Esophagus squamous epithelium (tissue), 5 donors: ENCODE data around the gene HSPB2. TPM values are rescaled to one million over a fixed set of nuclear protein-coding genes. Genes with fewer than 3 reads are reported as not detected.

Experiments used
- DNase-seq: peaks from one replicate; lab custom pipeline; 2025; lab: John Stamatoyannopoulos, UW
- H3K27ac ChIP-seq, 4 donors: fragments of 200-600 bp; sonication (generic); one replicate each; pipeline ENCODE4 v1.5.1; 2016 to 2019; ENCODE audit warnings: mild to moderate bottlenecking in 1 of 4
- H3K27me3 ChIP-seq, 4 donors: fragments of 200-600 bp; sonication (generic); 1 replicate in 3 of 4; 2 replicates in 1 of 4; pipeline versions ENCODE4 v1.5.1 to v1.6.0; 2017 to 2021; ENCODE audit warnings: antibody characterized with exemption in 1 of 4
- H3K36me3 ChIP-seq, 3 donors: fragments of 200-600 bp; sonication (generic); one replicate each; pipeline ENCODE4 v1.5.1; 2016 to 2019
- H3K4me1 ChIP-seq, 3 donors: fragments of 200-600 bp; sonication (generic); one replicate each; pipeline ENCODE4 v1.5.1; 2017 to 2019
- H3K4me3 ChIP-seq, 4 donors: fragments of 200-600 bp; sonication (generic); 1 replicate in 3 of 4; 2 replicates in 1 of 4; pipeline ENCODE4 v1.5.1; 2016 to 2019; ENCODE audit warnings: mild to moderate bottlenecking in 2 of 4, moderate library complexity in 1 of 4
- H3K9me3 ChIP-seq, 3 donors: fragments of 200-600 bp; sonication (generic); one replicate each; pipeline ENCODE4 v1.5.1; 2016 to 2019
- CTCF ChIP-seq, 6 experiments: fragments of 450-650 bp in 4 of 6; fragments of 200-600 bp in 2 of 6; sonication (generic) in 2 of 6; IDR thresholded peaks; one replicate each; pipeline ENCODE4 v1.5.1; 2016 to 2019; ENCODE audit warnings: antibody characterized with exemption in 6 of 6, mild to moderate bottlenecking in 4 of 6, moderate library complexity in 4 of 6
- POLR2A ChIP-seq, 4 donors: fragments of 450-650 bp; IDR thresholded peaks; one replicate each; pipeline ENCODE4 v1.6.1; 2017; ENCODE audit warnings: antibody characterized with exemption in 4 of 4, mild to moderate bottlenecking in 4 of 4, moderate library complexity in 3 of 4
- WGBS, 2 donors: methylation state at CpG; one replicate each; pipeline ENCODE4 v1.1.5; 2018; 5-methylcytosine and 5-hydroxymethylcytosine counted together
- intact Hi-C: fragments of 100-400 bp; cut with DNase I; formaldehyde crosslinking; loops from one replicate; pipeline ENCODE4 v1.15.0; 2022
- small RNA-seq, 4 donors: library from RNA; depleted of rRNA; stranded (forward); fragments of <200 nt; gene quantifications; one replicate each; pipeline ENCODE3, GENCODE V24; 2016
- total RNA-seq, 4 donors: library from RNA; depleted of rRNA; stranded (reverse); fragments of >200 nt; gene quantifications; one replicate each; pipeline ENCODE4 v1.1.0, GENCODE V29; 2016
- donor health status: DM: yes; HTN: yes; CAD: no.

The HSPB2 gene
- total RNA-seq, 4 donors from 2014 or later = 0.19 TPM; not detected in 3

DNA sequence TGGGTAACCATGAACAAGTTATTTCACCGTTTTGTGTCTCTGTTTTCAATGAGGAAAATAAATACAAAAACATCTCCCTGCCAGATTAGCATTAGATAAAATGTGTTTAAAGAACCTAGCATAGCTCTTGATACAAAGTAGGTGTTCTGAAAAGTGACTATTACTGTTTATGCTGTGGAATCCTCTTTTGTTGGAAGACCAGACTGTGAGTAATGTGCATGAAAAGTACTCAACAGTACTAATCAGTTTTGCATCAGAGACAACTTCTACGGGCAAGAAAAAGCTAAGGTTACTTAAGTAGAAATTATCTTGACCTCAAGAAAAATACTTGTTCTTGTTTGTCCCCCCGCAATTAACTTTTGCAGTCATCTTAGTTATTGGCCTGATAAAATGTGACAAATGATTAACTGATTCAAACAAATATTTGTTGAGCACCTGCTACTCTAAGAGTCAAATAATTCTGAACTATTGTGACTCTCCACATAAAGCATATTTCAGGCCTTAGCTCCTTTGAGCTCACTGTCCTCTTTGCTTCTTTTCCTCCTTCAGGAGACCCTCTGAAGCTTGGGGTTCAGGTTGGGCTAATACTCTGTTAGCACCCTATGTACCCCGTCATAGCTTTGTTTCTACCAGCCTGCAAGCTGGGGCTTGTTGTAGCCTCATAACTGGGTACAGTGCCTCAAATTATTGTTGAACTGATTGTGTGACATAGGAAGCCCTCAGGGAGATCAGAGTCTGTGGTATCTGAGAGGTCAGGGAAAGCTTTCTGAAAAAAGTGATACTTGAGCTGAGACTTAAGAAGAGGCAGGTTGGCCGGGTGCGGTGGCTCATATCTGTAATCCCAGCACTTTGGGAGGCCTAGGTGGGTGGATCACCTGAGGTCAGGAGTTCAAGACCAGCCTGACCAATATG is 49.1 kb downstream of the HSPB2 start:
- H3K9me3 ChIP-seq = no peaks in the 10 kb centered on the region
- H3K36me3 ChIP-seq = peaks cover 0 to 4% (median 0%) of the 10 kb centered on the region in 3 donors
- intact Hi-C loops = no loop called here
- 55 to 63% methylated on average over 6 of the region's 6 CpGs for WGBS, 2 donors
- H3K27ac ChIP-seq = peak overlapping the region in 3 of 4 donors; percentile 21 to 62 (median 46)
- H3K4me3 ChIP-seq = no peak overlapping the region
- TF ChIP-seq CTCF (IDR thresholded peaks at IDR 0.05) (no peak), POLR2A (IDR thresholded peaks at IDR 0.05) (no peak)
- no peaks in the 10 kb centered on the region for H3K27me3 ChIP-seq
- peaks cover 3 to 43% (median 5%) of the 10 kb centered on the region in 3 donors for H3K4me1 ChIP-seq
- no peak for DNase-seq

Small RNA genes lying within 50 kb of the gene (small RNA-seq; reads per million reads assigned to genes)
- gene C11orf52 = 0 reads per million in 4 donors
- 0 reads per million in 4 donors for gene GNG5P3
- gene RNA5SP351 = 0 reads per million in 4 donors
- gene RPL37AP8 = 0 to 0.74 (median 0) reads per million in 4 donors

Other genes starting within 250 kb of the HSPB2 start
- gene PPP2R1B, start 146.3 kb upstream of the HSPB2 start, total RNA-seq = 10 to 100 TPM; 17.6 to 39.7 (median 27.7) TPM
- gene ALG9, start 41.2 kb upstream of the HSPB2 start, total RNA-seq = 10 to 100 TPM; 18.7 to 29.4 (median 21.8) TPM
- 1 to 10 TPM; 1.1 to 3.3 (median 2.8) TPM for gene FDXACB1, start 33.6 kb upstream of the HSPB2 start, total RNA-seq
- 10 to 100 TPM; 12.7 to 28.8 (median 17.7) TPM for gene CFAP68, start 33.2 kb upstream of the HSPB2 start, total RNA-seq
- gene CRYAB, start 964 bp upstream of the HSPB2 start, total RNA-seq = 10 to 100 TPM; 22.9 to 85.0 (median 45.2) TPM
- 10 to 100 TPM in 1 of 4 donors, 1 to 10 TPM in 3; 2.4 to 10.2 (median 3.7) TPM for gene C11orf52, start 6.2 kb downstream of the HSPB2 start, total RNA-seq
- 10 to 100 TPM in 2 of 4 donors, 1 to 10 TPM in 2; 2.8 to 26.1 (median 9.2) TPM for gene DIXDC1, start 24.6 kb downstream of the HSPB2 start, total RNA-seq
- 10 to 100 TPM; 28.9 to 56.5 (median 39.4) TPM for gene DLAT, start 112.7 kb downstream of the HSPB2 start, total RNA-seq
- 1 to 10 TPM; 1.7 to 3.3 (median 2.8) TPM for gene PIH1D2, start 161.3 kb downstream of the HSPB2 start, total RNA-seq
- gene NKAPD1, start 161.6 kb downstream of the HSPB2 start, total RNA-seq = 10 to 100 TPM in 3 of 4 donors, 1 to 10 TPM in 1; 8.2 to 19.4 (median 13.7) TPM
- gene TIMM8B, start 174.0 kb downstream of the HSPB2 start, total RNA-seq = 10 to 100 TPM; 43.5 to 65.3 (median 62.1) TPM
- gene SDHD, start 174.1 kb downstream of the HSPB2 start, total RNA-seq = 100 to 1,000 TPM in 3 of 4 donors, 10 to 100 TPM in 1; 78.5 to 155 (median 122) TPM